Femur (tissue), 1 donor: ENCODE data around the gene PLXNB2.

ENCODE experiments used
- DNase-seq: peaks from one replicate; pipeline ENCODE4 v3.0.0-alpha.2; 2017

PLXNB2 gene

DNA sequence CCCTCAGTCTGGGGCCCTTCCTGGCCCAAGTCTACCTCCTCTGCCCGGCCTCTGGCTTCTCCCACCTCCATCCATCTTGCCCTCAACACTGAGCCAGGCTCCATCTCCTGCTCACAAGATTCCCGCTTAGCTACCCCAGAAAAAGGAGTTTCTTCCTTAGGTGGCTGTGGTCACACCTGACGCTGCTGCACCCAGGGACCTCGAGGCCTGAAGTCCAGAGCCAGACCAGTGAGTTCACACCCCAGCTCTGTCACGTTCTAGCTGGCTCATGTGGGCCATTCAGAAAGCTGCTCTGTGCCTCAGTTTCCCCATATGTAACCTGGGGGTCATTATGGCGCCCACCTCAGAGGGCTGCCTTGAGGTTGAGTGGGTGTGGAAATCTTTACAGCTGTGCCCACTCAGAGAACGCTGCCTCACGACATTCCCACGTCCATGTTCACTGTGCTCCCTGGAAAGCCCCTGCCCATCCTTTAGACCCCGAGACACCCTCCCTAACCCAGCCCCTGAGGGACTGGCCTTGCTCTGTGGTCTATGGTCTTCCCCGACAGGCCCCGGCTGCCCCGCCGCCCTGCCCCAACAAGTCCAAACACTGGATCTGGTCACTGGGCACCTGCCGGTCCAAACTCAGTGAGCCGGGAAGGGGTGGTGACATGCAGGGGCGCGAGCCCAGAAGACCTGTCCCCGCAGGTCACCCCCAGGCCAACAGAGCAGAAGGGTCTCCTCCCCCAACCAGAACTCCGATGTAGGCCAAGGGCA, 9.8 kb downstream of the PLXNB2 start:
- no peak for DNase-seq

DNA sequence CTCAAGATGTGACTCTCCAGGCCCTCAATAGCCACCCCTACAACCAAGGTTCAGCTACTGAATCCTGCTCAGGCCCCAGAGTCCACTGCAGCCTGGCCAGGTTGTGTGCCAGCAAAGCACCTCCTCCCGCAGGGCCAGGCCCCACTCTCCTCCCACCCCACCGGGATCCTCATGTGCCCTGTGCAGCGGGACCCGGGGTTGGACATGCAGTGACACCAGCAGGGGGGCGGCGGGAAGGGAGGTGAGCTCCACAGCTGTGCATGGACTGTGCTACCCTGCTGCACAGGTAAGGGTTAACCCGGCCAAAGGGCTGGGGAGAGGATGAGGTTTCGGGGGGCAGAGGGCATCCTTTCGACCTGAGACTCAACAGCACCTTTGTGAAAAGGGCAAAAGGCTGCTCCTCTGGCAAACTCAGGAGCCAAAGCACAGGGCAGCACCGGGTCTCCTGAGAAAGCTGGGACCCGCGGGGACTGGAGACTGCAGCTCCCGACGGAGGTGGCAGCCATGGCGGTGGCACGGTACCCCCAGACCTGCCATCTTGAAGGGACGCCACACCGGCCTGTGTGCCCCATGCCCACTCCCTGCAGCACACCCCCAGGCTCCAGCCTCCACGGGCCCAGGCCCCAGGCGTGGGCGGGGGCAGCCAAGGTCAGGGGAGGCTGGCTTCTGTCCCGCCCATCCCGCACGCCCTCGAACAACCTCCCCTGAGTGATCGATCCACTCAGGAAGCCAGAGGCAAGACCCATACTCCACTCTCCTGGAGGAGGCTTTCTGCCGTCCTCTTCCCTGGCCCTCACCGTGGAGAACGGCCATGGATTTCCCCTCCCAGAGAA, 10.6 kb downstream of the PLXNB2 start:
- no peak for DNase-seq

DNA sequence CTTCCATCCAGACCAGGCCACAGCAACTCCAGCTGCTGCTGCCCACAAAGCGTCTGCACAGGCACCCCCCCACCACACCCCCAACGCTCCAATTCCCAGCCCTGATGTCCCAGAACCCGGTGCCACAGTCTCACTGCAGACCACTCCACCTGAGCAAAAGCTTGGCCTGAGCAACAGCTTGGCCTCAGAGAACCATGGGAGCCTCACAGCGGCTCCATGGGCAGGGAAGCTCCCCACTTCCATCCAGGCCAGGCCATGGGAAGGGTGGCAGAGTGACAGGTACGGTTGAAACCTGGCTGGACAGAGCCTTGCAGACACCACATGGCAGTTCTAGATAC, 13.2 kb downstream of the PLXNB2 start:
- DNase-seq = no peak

DNA sequence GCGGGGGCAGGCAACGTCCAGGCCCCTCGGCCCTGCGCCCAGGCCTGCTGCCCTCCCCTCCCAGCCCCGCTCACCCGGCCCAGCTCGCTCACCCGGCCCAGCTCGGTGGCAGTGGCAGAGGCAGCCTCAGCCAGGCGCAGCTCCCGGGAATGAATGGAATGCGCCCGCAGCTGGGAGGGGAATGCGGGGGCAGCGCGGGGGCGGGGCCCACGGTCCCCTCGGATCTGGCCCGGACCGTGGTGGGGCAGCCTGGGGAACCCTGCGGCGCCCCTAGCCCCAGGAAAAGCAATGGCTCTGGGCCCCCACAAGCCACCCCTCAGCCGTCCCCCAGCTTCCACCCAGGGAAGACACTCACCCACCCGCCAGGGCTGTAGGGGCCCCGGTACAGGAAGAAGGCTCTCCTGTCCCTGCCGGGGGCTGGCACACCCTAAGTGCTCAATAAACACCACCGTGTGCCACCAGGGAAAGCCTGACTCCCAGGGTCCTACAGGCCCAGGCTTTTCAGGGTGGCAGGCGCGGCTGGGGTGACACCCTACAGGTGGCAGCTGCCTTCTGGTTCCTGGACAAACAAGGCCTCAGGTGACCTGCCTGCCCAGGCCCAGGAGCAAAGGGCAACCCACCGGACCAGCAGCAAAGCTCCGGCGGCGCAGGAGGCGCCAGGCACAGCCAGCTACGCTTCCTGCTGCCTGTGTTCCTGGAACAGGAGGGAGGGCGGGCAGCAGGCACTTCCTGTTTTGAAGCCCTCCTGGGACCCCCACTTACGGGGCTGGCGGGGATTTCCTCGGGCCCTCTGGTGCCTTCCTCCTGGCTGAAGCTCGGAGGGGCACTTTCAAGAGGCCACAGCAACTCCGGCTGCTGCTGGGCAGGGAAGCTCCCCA, 13.8 kb downstream of the PLXNB2 start:
- DNase-seq = peak; percentile 80

DNA sequence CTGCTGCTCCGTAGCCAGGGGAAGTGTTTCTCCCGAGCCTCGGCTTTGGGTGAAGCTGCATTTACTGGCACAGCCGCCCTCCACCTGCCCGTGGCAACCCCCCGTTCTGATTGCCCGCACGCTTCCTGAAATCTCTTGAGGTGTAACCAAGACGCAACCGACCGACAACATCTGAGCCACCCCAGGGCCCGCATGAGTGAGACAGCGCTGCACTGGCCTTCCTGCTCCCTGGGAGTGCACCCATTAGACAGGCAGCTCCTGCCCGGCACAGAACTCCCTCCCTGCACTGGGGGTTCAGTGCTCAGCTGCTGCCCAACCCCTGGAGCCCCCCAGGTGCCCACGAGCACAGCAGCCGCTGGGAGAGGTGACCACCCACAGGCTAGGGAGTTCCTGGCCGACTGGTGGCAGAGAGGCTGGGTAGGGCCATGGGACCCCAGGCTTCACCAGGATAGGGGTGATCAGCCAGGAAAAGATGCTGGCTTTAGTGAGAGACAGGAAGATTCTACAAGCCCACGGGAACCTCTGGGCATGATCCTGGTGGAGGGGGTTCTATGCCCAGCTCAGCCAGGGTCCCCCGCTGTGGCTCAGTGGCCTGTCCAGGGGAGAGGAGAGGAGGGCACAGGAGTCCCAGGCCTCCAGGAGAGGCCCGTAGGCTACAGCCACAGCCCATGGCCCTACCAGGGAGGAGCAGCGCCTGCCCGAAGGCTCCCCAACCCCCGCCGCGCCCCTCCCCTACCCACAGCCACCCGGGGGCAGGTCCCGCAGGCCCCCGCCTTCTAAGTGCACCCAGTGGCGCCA, 14.6 kb downstream of the PLXNB2 start:
- no peak for DNase-seq

DNA sequence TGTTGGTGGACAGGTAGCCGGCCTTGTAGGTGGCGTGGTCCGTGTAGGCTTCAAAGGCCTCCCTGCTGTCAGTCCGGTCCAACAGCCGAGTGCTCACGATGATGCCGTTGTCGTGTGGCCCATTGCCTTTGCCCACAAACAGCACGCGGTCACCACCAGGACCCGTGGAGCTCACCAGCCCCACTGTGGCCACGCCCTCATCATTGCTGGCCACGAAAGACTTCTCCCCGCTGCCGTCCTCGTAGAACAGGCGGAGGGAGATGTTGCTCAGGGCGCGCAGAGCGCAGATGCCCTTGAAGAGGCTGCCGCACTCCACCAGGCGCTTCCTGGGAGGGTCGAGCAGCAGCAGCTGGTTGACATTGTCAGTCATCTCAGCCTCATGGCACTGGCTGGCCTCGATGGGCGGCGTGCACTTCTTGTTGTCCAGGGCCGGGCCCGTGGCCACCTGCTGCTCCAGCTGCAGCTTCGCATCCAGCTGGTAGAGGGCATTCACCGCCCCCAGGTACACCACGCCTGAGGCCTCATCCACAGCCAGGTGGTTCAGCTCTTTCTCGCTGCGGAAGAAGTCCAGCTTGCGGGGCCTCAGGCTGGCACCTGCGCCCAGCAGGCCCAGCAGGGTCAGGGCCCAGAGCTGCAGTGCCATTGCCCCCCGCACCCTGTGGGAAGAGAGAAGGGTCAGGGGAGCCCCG, 17.4 kb downstream of the PLXNB2 start:
- no peak for DNase-seq

DNA sequence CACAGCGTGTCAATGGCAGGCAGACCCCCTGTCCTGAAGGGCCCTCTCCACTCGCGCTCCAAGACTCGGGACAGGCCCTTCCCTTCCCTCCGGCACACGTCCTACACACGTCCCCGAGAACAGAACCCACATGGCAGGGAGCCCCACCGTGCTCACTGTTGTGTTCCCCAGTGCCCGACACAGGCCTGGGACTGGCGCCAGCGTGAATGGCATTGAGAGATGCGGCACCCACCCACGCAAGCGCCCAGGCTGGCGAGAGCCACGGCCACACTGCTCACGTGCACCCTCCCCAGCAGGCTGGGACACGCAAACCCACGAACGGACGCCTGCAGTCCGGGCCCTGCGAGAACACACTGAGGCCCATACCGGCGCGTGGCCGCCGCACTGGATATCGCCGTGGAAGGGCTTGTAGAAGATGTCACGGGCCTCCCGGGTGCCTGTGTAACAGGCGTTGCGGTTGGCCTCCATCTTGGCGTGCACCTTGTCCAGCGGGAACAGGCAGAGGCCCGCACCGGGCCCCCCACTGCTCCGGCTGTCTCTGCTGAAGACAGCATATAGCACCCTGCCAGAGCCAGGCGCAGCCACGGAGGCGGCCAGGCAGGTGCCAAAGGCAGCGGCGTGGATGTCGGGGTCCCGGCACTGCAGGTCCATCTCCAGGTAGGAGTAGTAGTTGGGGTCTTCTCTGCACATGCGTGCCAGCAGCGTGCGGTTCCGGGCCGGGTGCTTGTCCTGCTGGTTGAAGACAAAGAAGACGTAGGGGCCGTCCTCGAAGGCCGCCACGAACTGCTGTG, 18.1 kb downstream of the PLXNB2 start:
- no peak for DNase-seq

DNA sequence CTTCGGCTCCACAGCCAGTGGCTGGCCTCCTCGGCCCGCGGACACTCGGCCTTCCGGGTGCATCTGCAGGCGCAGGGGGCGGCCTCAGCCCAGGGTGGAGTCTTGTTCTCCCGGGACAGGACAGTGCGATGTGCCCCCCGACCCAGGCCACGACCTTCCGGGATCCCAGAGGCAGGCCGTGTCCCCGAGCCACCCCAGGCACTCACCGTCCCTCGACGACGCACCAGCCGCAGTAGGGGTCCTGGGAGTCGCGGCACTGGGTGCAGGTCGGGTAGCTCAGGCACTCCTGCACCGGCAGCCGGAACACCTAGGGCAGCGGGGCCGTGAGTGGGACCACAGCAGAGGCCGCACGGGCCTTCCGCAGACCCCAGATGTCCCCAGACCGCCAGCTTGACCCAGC, 19.7 kb downstream of the PLXNB2 start:
- DNase-seq = no peak

DNA sequence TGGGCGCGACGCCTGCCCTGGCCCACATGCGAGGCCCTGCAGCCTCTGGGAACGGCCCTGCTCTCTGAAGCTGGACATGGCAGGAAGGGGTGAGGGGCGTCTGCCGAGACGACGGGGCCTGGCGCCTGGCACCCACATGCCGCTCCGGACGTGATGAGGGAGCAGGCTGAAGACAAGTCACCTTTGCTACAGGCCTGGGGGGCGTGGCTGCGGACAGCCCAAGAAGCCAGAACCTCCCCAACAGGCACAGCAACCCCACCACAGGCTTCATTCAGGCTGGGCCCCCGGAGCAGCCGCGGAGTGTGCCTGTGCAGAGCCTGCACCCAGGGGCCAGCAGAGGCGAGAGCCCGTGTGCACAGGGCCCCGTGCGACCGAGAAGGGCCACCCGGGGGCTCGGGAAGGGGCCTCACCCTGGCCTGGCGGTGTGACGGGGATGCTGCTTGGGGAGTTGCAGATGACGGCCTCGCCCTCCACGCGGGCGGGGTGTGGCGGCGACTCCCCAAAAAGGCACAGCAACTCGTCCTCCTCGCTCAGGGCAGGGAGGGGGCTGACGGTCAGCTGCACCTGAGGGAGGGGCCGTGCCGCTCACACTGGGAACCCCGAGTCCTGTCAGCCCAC, 20.6 kb downstream of the PLXNB2 start:
- DNase-seq = no peak

DNA sequence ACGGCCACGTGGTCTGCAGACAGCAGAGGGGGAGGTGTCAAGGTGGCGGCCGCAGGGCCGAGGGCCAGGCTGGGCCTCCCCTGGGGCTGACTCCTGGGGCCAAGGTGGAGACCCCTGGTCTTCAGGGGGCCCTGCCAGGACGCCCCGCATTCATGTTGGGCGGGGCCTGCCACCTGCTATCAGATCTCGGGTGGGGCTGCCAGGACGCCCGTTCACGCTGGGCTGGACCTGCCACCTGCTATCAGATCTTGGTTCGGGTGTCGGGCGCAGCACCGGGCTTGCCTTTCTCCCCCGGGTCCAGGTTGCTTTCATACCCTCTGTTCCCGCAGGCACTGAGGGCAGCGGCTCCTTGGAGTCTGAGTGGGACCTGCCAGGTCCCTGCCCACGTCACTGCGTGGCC, 21.2 kb downstream of the PLXNB2 start:
- DNase-seq = no peak

DNA sequence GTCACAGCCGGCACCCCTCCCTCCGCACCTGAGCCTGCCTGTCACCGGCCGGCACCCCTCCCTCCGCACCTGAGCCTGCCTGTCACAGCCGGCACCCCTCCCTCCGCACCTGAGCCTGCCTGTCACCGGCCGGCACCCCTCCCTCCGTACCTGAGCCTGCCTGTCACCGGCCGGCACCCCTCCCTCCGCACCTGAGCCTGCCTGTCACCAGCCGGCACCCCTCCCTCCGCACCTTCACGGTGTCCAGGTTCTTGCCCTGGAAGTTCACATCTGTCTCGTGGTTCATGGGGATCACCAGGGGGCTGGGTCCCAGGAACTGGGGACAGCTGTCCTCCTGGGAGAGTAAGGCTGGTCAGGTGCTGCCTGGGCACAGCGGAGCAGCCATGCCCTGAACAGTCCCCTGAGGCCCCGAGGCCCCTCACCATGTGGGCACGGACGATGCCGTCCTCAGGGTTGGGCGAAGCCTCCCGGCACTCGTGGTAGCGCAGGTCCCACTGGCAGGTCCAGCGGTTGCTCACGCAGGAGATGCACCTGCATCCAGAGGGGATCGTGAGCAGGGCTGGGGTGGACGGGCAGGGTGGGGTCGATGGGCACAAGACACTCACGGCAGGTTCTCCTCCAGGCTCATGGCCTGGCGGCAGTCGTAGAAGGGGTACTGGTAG, 21.7 kb downstream of the PLXNB2 start:
- no peak for DNase-seq

DNA sequence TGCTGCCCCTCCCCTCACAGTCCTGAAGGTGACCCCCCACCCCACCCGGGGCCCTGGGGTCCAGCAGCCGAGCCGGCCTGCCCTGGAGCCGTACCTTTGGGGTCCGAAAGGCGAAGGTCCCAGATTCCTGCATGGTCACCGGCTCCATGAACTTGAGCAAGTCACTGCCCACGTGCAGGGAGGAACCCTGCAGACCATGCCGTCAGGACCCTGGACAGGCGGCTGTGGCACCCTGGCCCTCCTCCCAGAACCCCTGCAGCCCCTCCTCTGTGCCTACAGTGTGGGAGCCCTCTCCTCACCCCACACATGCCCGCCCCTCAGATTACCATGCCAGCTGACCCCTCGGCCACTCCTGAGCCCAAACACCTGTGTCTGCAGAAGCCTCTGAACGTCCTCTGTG, 23.0 kb downstream of the PLXNB2 start:
- no peak for DNase-seq

DNA sequence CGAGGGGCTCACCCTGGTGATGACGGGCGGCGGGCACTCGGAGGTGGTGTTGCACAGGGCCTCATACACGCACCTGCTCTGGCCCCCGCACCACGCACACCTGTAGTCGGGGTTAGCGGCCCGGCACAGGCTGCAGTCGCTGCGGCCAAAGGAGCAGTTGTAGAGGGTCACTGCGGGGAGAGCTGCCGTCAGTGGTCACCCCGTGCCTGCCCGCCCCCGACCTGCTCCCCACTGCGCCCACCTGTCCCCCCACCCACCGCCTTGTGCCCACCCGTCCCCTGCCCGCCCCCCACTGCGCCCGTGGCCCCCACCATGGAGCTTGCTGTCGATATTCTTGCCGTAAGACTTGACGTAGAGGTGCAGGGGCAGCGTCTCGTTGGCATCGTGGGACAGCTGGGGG, 23.6 kb downstream of the PLXNB2 start:
- no peak for DNase-seq

DNA sequence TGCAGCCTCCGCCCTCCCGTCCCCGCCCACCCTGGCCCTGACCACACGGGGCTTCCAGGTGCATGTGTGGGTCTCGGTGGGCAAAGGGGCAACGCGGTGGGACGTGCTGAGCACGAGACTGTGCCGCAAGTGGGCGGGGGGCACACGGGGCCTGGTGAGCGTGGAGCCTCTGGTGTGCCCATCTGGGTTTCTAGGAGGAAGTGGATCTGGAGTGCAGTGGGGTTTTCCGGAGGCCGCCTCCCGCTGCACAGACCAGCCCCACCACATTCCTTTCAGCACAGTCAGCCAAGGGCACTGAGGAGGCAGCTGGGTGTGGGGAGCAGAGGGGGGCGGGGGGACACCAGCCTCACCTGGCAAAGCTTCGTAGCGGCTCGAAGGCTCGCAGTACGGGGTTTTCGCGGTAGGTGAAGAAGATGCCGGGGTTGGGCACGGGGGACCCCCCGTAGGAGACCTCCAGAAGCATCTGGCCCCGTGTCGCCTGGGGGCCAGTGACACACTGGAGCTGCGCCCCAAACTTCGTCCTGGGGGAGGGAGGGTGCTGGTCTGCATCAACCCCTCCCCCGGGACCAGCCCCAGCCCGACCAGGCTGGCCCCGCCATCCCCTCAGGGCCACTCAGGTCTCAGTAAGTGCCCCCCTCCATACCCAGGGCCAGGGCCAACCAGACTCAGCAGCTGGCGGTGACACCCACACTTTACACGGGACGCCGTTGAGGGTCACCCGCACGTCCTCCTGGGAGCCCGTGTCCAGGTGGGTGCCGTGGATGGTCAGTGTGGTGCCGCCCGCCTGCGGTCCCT, 24.9 kb downstream of the PLXNB2 start:
- DNase-seq = no peak

DNA sequence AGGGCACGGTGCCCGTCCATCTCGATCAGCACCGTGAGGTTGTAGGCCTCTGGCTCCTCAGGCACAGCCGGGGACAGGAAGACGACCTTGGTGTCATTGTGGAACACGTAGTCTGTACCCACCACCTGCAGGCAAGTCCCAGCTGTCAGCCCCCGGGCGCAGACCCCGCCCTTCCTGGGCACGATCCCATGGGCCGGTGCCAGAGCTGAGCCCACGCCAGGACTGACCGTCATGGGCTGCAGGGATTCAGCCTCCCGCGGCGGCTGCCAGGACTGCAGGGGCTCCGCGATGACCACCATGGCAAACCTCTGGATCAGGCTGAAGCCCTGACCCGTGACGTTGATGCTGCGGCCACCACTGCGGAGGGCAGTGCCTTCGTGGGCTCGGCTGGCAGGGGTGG, 25.5 kb downstream of the PLXNB2 start:
- no peak for DNase-seq

DNA sequence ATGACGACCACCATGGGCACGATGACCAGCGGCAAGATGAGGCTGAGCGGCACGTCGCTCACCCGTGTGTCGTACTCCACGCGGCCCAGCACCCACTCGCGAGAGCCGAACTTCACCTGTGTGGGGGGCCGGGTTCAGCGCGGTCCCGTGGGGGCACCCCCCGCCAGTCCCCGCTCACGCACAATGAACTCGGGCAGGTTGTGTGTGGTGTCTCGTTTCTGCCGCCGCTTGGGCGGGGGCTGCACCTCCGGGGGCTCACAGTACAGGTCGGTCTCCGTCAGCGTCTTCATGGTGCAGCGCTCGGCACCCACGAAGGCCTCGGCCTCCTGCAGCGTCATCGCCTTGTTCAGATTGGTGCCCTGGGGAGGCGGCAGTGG, 26.1 kb downstream of the PLXNB2 start:
- DNase-seq = no peak

DNA sequence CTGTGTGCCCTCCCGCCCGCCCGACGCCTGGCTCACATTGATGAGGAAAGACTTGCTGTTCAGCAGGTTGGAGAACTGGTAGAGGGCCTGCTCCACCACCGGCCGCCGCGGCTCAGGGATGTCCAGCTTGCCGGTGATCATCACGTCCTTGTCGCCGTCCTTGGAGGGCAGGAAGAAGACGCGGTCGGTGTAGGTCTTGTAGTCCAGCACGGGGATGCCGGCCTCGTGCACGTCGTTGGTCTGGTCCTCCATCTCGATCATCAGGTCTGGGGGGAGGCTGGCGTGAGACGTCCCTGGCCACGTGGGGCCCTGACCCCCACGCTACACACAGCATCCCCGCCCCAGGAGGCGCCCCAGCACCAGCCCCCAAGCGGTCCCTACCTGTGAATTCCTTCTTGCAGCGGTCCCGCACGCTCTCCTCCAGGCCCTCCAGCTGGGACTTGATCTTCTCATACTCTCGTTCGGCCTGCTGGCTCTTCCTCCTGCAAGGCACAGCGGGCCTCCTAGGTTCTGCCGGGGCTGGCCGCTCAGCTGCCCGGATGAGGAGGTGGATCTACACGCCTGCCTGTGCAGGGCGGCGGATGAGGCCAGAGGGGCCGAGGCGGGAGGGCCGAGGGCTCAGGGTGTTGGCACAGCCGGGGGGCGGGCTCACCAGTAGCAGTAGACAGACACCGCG, 26.6 kb downstream of the PLXNB2 start:
- DNase-seq = no peak

DNA sequence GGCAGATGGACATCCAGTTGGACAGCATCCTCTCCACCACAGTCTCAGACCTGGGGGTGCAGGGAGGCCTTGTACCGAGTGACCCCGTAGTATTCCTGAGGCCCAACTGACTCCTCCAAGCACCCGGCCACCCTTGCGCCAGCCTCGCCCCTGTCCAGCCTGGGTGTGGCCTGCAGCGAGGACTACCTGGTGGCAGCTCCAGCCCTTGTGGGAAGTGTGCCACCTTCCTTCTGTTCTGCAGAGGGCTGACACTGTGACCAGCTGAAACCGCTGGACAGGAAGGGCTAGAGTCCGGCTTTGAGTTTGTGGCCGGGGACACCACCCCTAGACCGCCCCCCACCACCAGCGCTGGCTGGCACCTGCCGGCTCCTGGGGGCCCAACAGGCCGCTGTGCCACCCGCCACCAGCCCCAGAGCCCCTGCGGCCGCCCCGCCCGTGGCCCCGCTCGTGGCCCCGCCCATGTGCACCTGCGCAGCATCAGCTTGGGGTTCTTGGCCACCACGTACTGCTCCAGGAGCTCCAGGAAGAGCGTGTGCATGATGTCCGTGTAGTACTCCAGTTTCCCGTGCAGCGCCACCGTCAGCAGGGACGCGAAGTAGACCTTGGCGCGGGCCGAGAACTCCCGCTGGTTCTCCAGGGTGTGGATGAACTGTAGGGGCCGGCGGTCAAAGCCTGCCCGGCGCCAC, 27.3 kb downstream of the PLXNB2 start:
- no peak for DNase-seq
